HG03342 (cell line): ENCODE results near the gene TRAFD1.

ENCODE experiments used
- ATAC-seq: cut with Tn5 transposase; IDR thresholded peaks from one replicate; pipeline ENCODE4 v1.9.1; 2021; ENCODE audit warnings: mild to moderate bottlenecking, moderate library complexity; ENCODE audit not compliant: unreplicated experiment

The TRAFD1 gene

DNA sequence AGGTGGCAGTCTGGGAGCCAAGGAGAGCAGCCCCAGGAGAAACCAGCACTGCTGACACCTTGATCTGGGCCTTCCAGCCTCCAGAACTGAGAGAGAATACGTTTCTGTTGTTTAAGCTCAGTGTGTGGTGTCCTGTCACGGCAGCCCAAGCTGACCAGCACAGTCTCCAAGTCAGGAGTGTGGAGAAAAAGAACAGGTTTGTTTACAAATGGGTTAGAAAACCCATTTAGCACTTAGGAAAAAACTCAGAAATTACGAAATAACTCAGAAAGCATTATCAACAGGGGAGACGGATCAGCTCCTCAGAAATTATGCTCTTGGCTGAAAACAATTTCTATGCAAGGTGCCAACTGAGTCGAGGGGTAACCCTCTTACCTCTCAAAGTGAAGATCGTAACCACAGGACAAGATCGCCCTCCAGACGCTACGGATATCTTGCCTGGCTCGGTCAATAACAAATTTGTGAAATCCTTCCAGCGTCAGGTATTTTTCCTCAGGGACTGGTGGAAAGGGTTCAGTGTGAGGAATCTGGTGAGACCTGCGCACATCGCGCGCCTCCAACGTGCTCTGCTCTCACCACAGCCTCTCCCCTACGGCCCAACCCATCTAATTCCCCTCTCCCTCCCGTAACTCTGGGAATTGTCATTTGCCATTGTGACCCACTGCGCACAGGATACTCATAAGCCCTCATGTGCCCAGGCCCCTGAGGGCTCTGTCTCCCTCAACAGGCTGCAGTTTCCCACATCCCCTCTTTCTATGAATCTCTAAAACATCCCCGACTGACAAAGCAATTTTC, 50.2 kb downstream of the TRAFD1 start:
- ATAC-seq, result no peak

DNA sequence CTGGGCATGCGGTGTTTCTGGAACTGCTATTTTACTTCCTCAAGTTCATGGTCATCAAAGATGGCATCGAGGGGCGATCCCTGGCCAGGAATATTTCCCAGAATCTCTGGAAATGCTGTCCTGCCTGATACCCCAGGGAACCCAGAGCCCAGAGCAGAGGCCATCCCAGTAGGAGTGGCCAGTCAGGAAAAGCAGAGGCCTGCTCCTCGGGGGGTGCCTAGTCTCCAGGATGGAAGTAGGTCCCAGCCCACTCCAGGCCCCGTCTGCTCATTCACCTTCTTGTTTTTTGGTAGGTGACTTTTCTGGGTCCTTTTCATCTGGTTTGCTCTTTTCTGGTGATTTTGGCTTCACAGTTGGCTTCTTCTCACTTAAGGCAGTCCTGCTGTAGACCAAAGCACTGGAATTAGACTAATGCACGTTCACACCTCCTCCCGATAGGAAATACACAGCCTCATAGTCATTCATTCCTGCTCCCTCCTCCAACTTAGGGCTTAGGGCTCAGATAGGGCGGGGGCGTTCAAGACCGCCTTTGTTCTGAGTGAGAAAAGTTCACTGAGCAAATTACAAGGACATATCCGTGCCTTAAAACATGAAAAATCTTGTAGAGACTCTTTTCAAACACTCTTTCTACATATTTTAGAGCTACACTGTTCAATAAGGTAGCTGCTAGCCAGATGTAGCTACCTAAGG, 51.1 kb downstream of the TRAFD1 start:
- no peak for ATAC-seq

DNA sequence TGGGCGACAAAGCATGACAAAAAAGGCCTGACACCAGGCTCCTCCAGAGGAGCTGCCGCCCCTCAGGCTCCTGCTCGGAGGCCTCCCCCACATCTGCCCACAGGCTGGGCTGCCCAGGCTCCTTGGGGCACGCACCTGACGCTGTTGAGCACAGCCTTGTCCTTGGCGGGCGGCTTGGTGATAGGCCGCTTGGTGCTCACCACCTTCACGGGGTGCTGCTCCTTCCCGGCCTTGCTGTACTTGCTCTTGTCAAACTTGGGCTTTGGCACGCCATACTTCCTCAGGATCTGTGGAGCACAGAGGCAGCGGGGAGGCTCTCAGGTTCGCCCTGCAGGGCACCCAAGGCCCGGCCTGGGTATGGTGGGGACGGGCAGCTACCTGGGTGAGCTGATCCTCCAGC, 53.4 kb downstream of the TRAFD1 start:
- ATAC-seq, result no peak

DNA sequence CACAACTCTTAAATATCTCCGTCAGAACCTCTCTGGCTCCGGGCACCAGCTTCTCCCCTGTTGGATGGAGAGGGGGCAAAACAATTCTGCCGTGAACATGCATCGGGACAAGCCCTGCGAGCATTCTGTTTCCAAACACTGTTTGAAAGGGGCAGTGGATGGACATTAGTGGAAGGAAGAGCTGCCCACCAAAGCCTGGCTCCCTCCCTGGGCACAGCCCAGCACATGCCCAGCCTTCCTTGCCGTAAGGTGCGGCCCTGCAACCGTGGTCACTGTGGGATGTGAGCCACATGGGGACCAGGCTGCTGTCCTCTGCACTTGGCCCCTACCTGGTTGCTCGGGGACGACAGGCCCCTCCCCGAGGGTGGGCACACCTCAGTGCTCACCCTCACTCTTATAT, 54.0 kb downstream of the TRAFD1 start:
- no peak for ATAC-seq

DNA sequence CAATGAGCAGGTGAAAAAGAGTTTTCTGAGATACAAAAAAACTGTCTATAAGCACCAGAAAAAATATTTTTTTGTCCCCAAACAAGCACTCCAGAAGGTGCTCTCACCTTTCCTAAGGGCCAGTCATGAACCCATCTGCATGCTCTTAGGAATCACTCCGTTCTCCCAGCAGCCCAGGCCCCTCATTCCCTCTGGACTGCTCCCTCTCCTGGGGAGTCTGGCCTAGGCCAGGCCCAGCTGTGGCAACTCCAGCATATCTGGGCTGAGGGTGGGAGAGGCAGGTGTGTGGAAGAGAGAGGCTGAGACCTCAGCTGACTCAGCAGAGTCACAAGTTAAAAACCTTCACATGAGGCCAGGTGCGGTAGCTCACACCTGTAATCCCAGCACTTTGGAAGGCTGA, 54.6 kb downstream of the TRAFD1 start:
- no peak for ATAC-seq

DNA sequence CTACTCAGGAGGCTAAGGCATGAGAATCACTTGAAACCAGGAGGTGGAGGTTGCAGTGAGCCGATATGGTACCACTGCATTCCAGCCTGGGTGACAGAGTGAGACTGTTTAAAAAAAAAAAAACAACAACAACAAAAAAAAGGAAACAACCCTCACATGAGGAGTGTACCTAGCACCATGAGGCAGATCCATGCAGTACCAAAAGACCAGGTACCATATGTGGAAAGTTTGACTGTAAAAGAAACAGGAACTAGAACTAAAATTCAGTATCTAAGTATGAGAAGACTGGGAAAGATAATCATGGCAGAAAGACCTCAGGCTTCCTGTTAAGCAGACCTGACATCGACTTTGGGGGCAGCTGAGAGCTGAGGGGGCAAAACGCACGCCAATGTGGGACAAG, 55.1 kb downstream of the TRAFD1 start:
- ATAC-seq, result no peak

DNA sequence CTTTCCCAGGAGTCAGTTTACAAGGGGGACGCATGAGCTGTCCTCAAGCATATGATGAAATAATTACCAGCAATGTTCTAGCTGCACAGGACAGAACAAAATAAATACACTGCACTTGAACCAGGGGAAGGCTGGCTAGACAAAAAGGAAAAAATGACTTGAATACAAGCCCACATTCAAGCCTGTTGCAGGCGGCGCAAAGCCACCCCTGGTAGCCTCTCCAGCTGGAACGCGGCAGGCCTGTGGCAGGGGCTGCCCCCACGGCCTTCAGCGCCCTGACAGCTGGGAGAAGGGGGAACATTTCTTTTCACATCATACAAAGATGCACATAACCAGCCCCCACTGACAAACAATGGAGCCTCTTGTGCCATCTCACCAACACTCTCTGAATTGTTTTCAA, 57.1 kb downstream of the TRAFD1 start:
- no peak for ATAC-seq

DNA sequence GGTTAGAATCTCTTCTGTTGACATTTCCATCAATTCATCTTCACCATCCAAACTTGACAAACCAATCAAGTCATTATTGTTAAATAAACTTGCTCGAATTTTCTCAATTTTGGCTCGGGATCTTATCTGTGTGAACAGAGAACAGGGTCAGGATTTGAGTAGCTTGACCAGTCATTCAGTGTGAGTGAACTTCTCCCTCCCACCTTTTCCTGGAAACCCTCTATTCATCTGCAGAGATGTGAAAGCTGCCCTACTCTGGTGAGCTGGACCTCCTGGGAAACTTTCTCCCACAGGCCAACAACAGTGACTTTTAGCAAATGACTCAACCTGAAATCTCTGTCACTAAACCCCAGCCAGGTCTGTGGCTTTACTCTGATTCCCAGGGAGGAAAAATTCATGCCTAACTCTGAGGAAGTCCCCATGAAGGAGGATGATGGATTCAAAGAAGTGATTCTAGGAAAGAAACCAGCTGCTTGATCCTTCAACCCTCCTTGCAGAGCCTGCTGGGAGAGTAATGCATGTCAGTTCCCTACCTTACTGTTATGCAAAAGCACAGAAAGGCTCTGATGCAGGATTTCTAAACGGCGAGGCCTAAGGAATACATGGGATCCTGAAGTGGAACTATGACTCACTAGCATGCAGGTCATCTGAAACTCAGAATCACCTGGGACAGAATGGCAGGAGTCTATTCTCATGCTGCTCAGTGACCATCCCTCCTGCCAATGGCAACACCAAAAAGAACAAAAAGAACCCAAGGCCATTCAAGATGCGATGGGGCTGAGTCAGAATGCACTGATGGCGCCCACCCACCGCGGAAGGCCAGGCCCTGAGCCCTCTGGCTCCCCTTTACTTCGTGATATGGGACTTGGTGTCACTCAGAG, 58.0 kb downstream of the TRAFD1 start:
- no peak for ATAC-seq

DNA sequence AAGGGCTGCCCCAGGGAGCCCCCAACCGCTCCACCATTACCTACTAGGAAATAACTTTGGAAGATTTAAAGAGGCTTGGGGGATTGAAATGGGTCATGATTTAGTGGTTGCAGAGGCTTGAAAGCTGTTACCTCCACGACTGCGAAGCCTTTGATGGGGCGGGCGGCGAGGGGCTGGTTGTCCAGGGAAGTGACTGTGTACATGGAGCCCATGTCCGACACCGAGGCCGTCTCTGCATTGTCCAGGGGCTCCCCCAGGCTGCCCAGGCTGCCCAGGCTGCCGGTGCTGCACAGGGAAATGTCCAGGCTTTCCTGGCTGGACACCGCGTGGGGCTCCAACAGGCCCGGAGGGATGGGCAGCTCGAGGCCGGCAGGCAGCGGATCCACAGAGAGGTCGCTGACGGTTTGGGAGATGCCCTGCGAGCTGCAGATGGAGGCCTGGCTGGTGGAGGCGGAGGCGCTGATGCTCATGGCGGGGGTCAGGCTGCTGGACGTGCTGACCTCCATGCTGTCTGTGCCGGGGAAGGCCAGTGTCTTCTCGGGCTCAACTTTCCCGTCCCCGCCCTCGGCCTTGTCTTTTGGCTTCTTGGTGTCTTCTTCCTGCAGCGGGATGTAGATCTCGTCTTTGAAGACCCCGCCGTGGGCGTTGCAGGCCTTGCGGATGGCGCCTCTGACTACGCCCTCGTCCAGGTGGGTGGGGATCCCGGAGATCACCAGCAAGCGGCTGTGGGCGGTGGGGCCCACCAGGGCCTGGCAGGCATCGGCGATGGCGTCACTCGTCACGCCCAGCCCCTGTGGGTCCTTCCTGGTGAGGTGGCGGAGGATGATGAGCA, 58.9 kb downstream of the TRAFD1 start:
- ATAC-seq, result no peak

DNA sequence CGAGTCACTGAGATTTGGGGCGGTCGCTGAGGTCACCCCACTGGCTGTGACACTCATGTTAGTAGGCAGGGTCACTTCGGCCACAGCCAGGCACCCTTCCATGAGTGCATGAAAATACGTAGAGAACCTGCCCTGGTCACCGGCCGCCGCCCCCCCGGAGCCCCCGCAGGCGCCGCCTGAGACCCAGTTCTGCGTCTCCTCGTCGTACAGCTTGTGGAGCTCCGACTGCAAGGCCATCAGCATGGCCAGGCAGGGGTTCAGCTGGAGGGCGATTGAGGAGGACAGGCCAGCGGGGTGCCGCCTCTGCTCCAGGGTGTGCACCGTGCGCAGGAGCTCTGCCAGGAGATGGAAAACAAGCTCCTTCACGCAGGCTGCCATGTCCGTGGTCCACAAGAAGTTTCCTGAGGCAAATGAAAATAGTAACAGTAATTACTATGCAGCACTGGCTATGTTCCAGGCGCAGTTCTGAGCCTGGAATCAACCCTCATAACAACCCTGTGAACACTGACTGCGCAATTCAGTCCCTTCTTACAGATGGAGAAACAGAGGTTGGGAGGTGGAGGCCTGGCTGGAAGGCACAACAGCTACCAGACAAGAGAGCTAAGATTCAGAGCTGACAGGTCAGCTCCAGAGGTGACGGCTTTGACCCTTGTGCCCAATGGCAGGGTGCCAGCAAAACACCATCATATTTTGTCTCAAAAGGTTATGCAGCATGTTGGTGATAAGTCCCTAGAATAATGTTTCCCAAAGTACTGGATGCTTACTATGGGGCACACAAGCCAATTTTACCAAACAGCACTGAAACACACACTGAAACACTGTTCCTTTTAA, 59.9 kb downstream of the TRAFD1 start:
- no peak for ATAC-seq

DNA sequence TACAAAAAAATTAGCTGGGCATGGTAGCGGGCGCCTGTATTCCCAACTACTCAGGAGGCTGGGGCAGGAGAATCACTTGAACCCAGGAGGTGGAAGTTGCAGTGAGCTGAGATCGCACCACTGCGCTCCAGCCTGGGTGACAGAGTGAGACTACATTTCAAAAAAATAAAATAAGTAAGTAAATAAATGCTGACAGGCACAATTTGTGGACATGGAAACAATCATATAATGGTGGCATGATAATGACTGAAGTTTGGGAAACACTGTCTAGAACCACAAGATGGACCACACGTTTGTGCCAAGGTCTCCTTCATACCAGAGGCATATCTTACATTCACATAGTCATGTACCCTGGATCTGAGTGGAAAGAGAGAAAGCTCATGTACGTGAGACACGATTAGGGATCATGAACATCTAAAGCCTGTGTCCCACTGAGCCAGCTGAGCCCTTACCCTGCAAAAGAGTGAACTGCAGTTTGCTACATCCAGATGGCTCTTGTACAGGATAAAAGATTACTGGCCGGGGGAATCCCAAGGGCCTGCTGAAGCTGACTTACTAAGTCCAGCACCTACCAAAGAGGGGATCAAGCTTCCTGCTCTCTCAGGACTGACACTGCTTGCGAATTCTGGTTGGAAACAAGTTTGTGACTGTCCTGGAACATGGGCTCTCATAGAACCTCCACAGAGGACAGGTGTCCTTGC, 62.9 kb downstream of the TRAFD1 start:
- no peak for ATAC-seq

DNA sequence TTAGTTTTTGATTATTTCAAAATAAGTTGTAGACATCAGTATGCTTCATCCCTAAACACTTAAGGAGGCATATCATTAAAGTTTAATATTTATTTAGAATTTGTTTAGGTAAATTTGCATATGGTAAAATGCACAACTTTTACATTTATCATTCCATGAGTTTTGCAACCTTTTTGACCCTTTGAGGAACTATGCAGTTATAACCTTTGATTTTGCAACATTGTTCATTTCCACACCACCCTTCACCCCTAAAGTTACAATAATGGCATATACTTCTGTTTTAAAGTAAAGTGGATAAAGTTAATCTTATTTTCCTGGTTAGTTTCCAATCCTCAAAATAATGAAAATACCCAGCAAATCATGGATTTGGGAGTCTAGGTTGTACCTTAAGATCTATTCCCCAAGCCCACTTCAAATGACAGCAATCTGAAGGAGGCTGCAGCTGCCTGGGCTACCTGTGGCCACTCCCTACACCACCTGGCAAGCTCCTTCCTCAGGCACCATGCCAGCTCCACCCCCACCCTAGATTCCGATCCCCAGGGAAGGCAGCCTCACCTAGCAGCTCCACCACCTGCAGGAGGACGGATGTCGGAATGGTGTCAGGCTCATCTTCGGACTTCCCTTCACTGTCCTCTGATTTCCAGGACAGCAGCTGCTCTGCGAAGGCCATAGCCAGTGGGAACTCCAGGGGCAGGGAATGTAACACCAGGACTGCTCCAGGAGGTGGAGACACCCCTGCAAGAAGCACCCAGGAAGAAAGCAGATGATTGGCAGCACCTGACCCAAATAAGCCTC, 65.1 kb downstream of the TRAFD1 start:
- ATAC-seq, result no peak

DNA sequence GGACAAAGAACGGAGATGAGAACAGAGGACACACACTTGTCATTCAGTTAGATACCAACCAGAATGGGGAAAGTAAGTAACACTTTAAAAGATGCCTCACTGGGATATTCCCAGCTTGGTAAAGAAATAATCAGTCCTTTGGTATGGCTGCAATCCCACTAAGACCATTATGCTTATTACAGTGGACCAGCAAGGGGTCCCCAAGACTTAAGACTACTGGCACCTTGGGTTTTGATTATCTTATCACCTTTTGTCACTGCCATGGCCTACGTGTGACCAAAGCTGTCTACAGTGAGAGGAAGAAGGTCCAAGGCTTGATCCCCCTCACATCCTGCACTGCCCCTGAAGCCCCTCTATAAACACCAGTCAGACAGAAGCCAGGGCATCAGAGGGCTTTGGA, 65.8 kb downstream of the TRAFD1 start:
- no peak for ATAC-seq

DNA sequence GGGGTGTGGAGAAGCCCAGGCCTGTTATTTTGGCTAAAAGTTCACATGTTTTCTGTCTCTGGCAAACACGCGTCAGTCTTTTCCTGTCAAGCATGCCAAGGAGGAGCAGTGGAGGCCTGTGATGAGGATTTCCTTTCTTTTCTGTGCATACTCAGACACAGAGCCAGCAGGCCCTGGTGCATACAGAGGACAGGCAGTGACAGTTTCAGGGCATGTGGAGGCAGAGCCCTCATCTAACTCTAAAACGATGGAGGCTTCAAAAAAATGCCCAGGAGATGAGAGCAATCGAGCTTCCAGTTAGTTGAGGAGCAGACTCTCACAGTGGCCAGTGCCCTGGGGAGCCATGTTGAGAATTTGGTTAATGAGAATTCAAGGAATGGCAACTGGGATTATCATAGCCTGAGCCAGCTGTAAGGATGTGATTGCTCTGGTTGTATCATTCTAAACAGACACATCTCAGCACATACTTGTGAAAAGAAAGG, 66.5 kb downstream of the TRAFD1 start:
- no peak for ATAC-seq

DNA sequence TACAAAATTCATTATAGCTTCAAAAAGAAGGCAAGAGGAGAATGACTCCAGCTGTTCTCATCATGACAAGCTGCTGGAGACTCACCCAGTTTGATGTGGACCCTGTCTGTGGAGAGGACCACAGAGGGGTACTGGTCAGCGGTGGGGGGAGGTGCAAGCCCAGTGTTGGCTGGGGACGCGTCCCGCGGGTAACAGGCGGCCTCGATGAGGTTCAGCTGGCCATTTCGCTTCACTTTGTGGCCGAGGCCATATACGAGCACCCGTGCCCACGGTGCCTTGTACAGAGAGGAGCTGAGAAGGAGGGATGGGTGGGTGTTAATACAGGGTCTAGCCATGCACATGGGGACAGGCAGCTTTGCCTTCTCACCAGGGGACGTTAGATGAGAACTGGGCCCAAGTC, 67.1 kb downstream of the TRAFD1 start:
- no peak for ATAC-seq

DNA sequence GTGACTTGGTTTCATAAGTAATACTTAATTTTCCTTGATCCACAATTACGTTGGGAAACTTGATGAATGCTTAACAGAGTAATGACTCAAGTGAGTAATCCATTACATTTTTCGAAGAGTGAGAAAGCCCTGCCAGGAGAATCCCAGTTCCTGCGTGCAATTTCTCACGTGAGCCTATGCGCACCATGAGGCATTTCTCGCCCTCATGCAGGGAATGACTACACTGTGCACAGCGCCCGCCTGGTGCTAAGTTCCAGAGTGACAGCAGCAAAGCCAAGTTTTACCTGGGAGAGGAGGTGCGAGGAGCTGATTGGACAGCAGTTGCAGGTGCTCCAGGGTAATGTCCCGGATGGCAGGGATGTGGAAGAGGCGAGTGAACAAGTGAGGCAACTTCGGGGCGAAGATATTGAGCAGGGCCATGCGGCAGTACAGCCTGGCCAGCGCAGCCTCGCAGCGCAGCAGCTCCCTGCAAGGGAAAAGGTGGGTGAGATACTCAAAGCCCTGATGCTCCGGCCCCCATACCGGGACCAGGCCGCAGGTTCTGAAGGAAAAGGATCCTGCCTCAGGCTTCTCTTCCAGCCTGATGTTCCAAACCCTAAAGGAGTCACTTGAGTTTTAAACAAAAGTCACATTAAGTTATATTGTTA, 69.4 kb downstream of the TRAFD1 start:
- no peak for ATAC-seq

DNA sequence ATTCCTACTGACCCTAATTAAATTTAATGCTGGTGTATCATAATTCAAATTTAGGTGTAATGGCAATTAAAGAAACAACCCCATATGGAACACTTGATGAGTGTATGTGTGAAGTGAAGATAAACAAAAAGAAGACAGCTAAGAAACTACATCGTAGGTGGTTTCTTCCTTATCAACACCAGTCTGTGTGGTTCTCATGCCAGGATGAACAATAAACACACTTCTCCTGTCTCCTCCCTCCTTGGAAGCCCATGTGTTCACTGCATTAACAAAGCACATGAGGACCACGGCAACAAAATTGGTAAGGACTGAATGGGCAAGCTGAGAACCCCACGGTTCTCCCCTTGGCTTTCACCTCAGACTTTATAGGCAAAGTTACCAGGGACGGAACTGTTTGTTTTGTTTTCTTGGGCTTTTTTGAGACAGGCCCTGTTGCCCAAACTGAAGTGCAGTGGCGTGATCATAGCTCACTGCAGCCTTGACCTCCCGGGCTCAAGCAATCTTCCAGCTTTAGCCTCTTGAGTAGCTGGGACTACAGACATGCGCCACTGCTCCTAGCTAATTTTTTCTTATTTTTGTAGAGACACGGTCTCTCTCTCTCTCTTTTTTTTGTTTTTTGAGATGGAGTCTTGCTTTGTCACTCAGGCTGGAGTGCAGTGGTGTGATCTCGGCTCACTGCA, 71.0 kb downstream of the TRAFD1 start:
- no peak for ATAC-seq
